Loucy (cell line): ENCODE measurements around the gene CYP4F12.

Experiments used
- H2AFZ ChIP-seq: fragments of 200-600 bp; sonication (generic); 2 replicates; pipeline ENCODE4 v1.6.0; 2016; ENCODE audit warnings: antibody characterized with exemption, mild to moderate bottlenecking, low read length, moderate library complexity
- H3F3A ChIP-seq: fragments of 200-600 bp; 2 replicates; pipeline ENCODE4 v1.6.0; 2016; ENCODE audit warnings: antibody characterized with exemption, low read depth, mild to moderate bottlenecking
- H3K27me3 ChIP-seq: fragments of 200-600 bp; sonication (generic); 2 replicates; pipeline ENCODE4 v1.6.1; 2014; ENCODE audit warnings: low read length, mild to moderate bottlenecking; ENCODE audit not compliant: insufficient read depth, poor library complexity, severe bottlenecking
- H3K36me3 ChIP-seq: fragments of 200-600 bp; sonication (generic); 2 replicates; pipeline ENCODE4 v1.6.1; 2016; ENCODE audit warnings: low read length; ENCODE audit not compliant: insufficient read depth
- H3K4me1 ChIP-seq: fragments of 200-600 bp; sonication (generic); 2 replicates; pipeline ENCODE4 v1.5.1; 2014; ENCODE audit warnings: low read length, mild to moderate bottlenecking; ENCODE audit not compliant: insufficient read depth, poor library complexity, severe bottlenecking
- H3K4me2 ChIP-seq: fragments of 200-600 bp; sonication (generic); 2 replicates; pipeline ENCODE4 v1.6.0; 2014; ENCODE audit warnings: antibody characterized with exemption, low read length, low read depth, mild to moderate bottlenecking; ENCODE audit not compliant: poor library complexity, severe bottlenecking
- H3K4me3 ChIP-seq: fragments of 200-600 bp; sonication (generic); 2 replicates; pipeline ENCODE4 v1.5.1; 2014; ENCODE audit warnings: low read length, mild to moderate bottlenecking, mixed read lengths; ENCODE audit not compliant: poor library complexity, severe bottlenecking
- H3K79me2 ChIP-seq: fragments of 200-600 bp; sonication (generic); 2 replicates; pipeline ENCODE4 v1.6.1; 2014; ENCODE audit warnings: low read length; ENCODE audit not compliant: insufficient read depth
- H3K9ac ChIP-seq: fragments of 200-600 bp; sonication (generic); 2 replicates; pipeline ENCODE4 v1.6.0; 2014; ENCODE audit warnings: mild to moderate bottlenecking, low read depth, low read length, moderate library complexity; ENCODE audit not compliant: poor library complexity, severe bottlenecking
- H3K9me2 ChIP-seq: fragments of 200-600 bp; sonication (generic); replicated peaks from 2 replicates; pipeline ENCODE4 v1.6.1; 2016; ENCODE audit warnings: low read depth, low read length, mixed read lengths
- H3K9me3 ChIP-seq: fragments of 200-600 bp; sonication (generic); 2 replicates; pipeline ENCODE4 v1.6.1; 2014; ENCODE audit warnings: mild to moderate bottlenecking, antibody characterized with exemption, low read length, low read depth; ENCODE audit not compliant: insufficient read depth
- H4K20me1 ChIP-seq: fragments of 200-600 bp; sonication (generic); 2 replicates; pipeline ENCODE4 v1.6.0; 2014; ENCODE audit warnings: antibody characterized with exemption, low read length, mild to moderate bottlenecking; ENCODE audit not compliant: insufficient read depth, poor library complexity, severe bottlenecking
- CTCF ChIP-seq: fragments of 200-600 bp; sonication (generic); conservative IDR thresholded peaks from 2 replicates; pipeline ENCODE4 v1.5.1; 2014; ENCODE audit warnings: mild to moderate bottlenecking, antibody characterized with exemption, low read length
- EZH2phosphoT487 ChIP-seq: fragments of 200-600 bp; IDR thresholded peaks from 2 replicates; pipeline ENCODE4 v1.6.1; 2018; ENCODE audit warnings: antibody characterized with exemption, mild to moderate bottlenecking, moderate library complexity, borderline replicate concordance

Gene CYP4F12, protein sequence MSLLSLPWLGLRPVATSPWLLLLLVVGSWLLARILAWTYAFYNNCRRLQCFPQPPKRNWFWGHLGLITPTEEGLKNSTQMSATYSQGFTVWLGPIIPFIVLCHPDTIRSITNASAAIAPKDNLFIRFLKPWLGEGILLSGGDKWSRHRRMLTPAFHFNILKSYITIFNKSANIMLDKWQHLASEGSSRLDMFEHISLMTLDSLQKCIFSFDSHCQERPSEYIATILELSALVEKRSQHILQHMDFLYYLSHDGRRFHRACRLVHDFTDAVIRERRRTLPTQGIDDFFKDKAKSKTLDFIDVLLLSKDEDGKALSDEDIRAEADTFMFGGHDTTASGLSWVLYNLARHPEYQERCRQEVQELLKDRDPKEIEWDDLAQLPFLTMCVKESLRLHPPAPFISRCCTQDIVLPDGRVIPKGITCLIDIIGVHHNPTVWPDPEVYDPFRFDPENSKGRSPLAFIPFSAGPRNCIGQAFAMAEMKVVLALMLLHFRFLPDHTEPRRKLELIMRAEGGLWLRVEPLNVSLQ

GRCh38 chr19:15672580-15673175 is at the start of gene CYP4F12:
Gene CYP4F12, plus strand, starts transcription at chr19:15673087. Its CDS starts 443 bp downstream, at chr19:15673530.
- Histone ChIP-seq H3K4me3 (no peak within 1 kb of the TSS), H4K20me1 (no peaks in the 10 kb centered on the region), H3K4me1 (no peaks in the 10 kb centered on the region), H3K9me2 (no peaks in the 10 kb centered on the region), H3F3A (no peaks in the 10 kb centered on the region), H2AFZ (no peak within 1 kb of the TSS), H3K79me2 (no peaks in the 10 kb centered on the region), H3K9ac (no peak within 1 kb of the TSS), H3K4me2 (no peak within 1 kb of the TSS), H3K27me3 (no peaks in the 10 kb centered on the region), H3K9me3 (no peaks in the 10 kb centered on the region), H3K36me3 (no peaks in the 10 kb centered on the region)
- TF ChIP-seq CTCF: no peak
- TF ChIP-seq EZH2phosphoT487: no peak

- Histone ChIP-seq H3K9me2 (no peaks in the 10 kb centered on the region), H3K9me3 (no peaks in the 10 kb centered on the region), H3K4me3 (no peak overlapping the region), H3K9ac (no peak overlapping the region), H3K27me3 (no peaks in the 10 kb centered on the region), H3K4me1 (no peaks in the 10 kb centered on the region), H3K79me2 (no peaks in the 10 kb centered on the region), H3K4me2 (no peak overlapping the region), H3K36me3 (no peaks in the 10 kb centered on the region), H2AFZ (no peak overlapping the region), H4K20me1 (no peaks in the 10 kb centered on the region), H3F3A (no peaks in the 10 kb centered on the region)
- TF ChIP-seq EZH2phosphoT487 (no peak), CTCF (no peak)
Observed at GRCh38 chr19:15623711-15624318, 49.1 kb upstream of the CYP4F12 start.

- no peaks in the 10 kb centered on the region for H3K36me3 ChIP-seq
- no peak overlapping the region for H3K4me3 ChIP-seq
- H3K4me2 ChIP-seq: no peak overlapping the region
- no peak overlapping the region for H2AFZ ChIP-seq
- H3K79me2 ChIP-seq: no peaks in the 10 kb centered on the region
- no peaks in the 10 kb centered on the region for H3K9me2 ChIP-seq
- no peaks in the 10 kb centered on the region for H3F3A ChIP-seq
- H3K4me1 ChIP-seq: peaks cover 3% of the 10 kb centered on the region
- no peaks in the 10 kb centered on the region for H4K20me1 ChIP-seq
- H3K27me3 ChIP-seq: no peaks in the 10 kb centered on the region
- no peaks in the 10 kb centered on the region for H3K9me3 ChIP-seq
- H3K9ac ChIP-seq: no peak overlapping the region
- no peak for TF ChIP-seq EZH2phosphoT487
- TF ChIP-seq CTCF: no peak
Observed at GRCh38 chr19:15628236-15629002, 44.5 kb upstream of the CYP4F12 start.
